HG02798 (cell line): Measurements from ENCODE around the gene DSCAML1.

Source experiments
- ATAC-seq: cut with Tn5 transposase; IDR thresholded peaks from one replicate; pipeline ENCODE4 v1.9.1; 2021; ENCODE audit warnings: mild to moderate bottlenecking; ENCODE audit not compliant: unreplicated experiment, poor library complexity

Gene DSCAML1

GRCh38 chr11:117544130-117544800 is 252.8 kb downstream of the DSCAML1 start:
- no peak for ATAC-seq

GRCh38 chr11:117541211-117541610 is 255.8 kb downstream of the DSCAML1 start:
- ATAC-seq: no peak

- no peak for ATAC-seq
Measured at GRCh38 chr11:117538263-117539135, 258.5 kb downstream of the DSCAML1 start.

DNA sequence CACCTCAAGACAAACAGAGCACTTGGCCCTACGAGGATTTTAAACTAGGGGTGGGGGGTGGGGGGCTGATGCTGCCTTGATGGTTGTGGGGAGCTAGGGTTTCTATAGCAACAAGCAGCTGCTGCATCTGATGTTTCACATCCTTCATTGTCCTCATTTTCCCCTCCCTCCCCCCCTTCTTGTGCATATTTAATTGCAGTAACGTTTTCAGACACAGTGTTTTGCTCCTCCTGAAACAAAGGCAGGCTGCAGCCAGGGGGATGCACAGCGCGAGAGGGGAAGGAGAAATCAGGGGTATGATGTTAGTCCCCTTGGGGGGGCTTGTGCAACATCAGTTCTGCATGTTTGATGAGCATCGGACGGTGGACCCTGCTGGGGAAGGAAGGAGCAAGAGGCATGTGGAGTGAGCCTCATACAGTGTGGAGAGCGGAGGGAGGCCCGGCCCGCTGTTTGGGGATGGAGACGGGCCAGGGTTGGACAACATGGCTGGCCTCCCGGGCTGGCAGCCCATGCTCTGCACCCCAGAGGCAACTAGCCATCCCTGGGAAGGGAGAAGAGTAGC is 261.1 kb downstream of the DSCAML1 start:
- ATAC-seq: no peak

DNA sequence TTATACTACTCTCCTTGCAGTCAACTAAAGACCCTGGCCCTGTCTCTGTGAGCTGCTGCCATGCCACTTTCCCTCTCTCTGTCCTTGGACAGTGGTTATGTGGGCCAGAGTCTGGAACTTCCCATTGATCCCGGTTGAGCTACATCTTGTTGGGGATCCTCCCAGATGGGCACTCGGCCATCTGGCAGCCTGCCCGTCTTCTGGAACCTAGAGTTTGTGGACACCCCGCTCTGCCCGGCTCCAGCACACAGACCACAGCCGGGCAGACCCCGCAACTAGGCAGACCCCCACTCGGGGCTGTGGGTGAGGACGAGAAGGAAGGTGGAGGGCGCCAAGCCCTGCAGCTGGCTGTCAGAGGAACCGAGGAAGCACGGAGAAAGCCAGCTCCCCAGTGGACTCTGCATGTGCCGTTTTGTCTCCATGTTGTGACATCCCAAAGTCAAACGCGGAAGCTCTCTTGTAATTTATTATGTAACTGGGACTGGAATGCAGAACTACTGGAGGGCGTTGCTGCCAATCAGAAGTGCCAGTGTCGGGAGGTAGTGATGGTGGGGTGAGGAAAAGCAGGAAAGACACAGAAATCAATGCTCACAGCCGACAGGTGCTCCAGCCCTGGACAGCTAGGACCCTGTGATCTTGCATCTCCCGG is 261.7 kb downstream of the DSCAML1 start:
- no peak for ATAC-seq

DNA sequence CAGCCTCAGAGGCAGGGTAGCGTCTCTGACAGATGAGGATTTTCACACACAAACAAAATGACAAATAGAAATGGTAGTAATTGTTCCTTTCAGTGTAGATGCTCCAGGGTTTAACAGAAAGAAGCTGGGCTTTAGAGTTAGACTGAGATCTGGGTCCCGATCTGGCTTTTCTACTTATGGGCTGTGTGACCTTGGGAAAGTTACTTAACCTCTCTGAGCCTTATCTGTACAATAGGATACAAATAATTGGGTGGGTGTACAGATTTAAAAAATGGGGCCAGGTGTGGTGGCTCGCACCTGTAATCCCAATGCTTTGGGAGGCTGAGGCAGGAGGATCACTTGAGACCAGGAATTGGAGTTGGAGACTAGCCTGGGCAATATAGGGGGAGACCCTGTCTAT is 264.4 kb downstream of the DSCAML1 start:
- ATAC-seq: no peak

- no peak for ATAC-seq
Measured at GRCh38 chr11:117529816-117530215, 267.2 kb downstream of the DSCAML1 start.

DNA sequence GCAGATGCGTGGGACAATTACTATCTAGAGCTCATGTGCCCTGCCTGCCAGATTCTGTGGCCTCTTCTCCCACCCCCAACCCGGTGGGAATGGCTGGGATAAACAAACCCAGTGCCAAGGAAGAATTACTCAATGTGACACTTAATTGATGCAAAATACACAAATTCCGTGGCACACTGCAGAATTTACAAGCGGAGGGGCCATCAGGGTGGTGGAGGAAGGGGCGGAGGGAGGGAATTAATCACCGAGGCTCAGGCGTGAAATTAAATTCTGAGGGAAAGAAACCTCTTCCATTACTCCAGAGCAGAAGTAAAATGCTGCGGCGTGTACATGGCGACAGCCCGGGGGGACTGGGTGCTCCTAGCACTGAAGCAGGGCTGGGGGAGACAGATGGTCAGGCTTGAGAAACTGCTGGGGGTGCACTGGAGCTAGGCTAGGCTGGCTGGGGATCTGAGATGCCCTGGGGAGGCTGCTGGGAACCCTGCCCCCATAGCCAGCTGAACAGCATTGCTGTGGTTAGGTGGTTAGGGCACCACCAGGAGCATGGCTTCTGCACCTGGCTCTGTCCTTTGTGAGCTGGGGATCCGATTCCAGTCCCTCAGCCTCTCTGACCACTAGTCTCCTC is 268.8 kb downstream of the DSCAML1 start:
- no peak for ATAC-seq

DNA sequence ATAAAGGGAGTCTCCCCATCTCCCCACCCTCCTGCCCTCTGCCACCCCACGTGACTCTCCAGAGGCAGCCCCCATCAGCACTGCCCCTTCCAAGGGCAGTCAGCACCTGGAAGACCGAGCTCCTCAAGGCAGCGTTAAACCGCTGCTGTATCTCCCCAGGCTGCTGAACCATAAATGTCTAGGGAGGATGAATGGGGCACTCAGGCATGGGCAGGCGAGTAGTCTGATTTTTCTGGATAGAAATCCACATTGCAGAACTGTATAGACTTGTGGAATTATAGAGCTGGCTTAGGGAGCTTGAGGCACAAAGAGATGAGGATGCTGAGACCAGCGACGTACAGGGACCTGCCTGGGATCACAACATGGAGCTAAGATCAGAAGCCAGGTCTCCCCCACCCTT is 269.7 kb downstream of the DSCAML1 start:
- no peak for ATAC-seq

- no peak for ATAC-seq
Measured at GRCh38 chr11:117525866-117526542, 271.0 kb downstream of the DSCAML1 start.

DNA sequence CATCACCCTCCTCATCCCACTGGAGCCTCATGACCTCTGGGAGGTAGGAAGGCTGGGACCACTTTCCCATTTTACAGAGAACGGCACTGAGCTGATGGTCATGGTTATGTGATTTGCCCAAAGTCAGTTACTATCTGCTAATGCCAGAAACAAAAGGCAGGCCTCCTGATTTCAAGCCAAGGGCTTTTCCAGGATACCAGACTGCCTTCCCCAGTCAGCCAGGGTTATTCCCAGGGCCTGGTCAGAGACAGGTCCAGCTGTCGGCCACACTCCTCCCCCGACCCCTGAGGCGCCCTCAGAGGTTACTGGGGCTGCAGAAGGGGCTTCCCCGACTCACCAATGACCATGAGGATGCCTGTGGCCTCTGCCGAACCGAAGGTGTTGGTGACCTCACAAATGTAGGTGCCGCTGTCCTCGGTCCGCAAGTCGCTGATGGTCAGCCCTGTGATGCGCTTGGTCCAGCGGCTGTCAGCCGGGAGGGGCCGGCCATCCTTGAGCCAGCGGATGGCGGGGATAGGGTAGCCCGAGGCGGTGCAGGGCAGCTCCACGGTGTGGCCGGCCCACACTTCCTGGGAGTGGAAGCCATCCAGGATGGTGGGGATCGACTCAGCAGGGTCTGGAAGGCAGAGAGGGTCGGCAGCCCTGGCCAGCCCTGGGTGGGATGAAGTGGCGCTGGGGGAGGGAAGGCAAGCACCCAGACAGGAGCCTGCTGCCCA is 272.4 kb downstream of the DSCAML1 start:
- ATAC-seq: no peak

DNA sequence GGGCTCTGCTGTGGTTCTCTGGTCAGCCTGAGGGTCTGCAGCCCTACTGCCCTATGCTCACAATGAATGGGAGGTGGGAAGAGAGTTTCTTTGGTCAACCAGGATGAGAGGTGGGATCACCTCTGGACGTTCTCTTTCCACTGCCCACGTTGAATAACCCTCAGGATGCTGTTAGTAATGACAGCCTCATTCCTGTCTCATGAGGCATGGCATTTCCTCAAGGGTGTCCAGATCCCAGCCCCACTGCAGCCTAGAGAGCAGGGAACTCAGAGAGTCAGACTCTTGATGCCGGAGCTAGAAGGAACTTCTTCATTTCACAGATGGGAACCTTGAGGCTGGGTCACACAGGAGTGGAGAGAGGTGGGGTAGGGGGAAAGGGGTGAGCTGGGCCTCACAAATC is 273.3 kb downstream of the DSCAML1 start:
- no peak for ATAC-seq

GRCh38 chr11:117521974-117522373 is 275.0 kb downstream of the DSCAML1 start:
- ATAC-seq: no peak

DNA sequence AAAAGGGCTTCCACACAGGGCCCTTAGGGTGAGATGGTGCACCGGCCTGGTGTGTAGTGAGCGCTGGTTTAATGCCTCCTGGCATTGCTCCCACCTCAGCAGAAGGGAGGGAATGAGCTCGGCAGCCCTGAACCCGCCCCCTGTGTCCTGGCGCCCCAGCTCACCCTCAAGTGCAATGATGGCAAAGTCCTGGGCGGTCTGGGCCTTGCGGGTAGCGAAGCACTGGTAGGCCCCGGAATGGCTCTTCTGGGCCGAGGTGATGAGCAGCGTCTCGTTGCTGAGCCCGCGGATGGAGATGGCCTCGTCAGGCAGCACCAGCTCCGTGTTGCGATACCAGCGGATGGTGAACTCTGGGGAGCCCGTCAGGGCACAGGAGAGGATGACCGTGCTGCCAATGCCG is 276.1 kb downstream of the DSCAML1 start:
- ATAC-seq: no peak

DNA sequence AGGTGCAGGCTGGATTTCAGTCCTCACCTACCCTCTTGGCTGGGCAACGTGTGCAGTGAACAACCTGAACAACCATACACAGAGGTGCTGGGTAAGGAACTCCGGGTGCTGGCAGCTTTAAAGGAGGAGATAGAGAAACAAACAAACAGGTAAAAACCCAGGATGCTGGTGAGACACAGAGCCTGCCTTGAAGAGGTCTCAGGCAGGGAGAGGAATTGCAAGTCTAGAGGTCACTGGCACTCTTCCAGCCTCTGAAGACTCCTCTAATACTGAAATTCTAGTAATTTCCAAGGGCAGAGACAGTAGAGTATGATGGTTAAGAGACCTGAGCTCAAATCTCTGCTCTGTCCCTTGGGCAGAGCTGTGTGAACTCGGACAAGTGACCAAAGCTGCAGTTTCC is 276.8 kb downstream of the DSCAML1 start:
- ATAC-seq: no peak

DNA sequence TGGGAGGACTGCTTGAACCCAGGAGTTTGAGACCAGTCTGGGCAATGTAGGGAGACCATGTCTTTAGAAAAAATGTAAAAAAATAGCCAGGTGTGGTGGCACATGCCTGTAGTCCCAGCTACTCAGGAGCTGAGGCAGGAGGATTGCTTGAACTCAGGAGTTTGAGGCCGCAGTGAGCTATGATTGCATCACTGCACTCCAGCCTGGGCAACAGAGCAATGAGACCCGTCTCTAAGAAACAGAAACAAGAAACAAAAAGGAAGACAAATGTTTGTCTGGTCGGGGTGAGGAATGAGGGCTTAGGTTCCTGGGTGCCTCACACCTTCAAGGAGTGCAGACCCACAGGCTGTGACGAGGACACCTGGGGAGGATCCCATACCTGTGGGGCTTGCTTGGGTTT is 277.4 kb downstream of the DSCAML1 start:
- no peak for ATAC-seq

DNA sequence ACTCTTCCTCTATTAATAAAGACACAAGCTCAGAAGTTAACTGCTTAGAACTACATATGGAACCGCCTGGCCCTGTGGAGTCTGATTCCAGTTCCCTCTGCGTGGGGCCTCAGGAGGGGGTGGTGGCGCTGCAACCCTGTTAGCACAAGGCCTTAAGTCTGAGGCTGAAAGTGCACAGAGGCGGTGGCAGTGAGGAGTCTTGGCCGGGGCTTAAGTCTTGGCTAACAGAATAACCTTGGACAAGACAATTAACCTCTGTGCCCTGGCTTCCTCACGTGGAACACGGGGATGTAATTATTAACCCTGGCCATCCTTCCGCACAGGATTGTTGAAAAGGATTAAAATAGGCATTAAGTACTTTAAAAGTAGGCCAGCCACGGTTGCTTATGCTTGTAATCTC is 277.8 kb downstream of the DSCAML1 start:
- no peak for ATAC-seq

- no peak for ATAC-seq
Measured at GRCh38 chr11:117518455-117518854, 278.6 kb downstream of the DSCAML1 start.

DNA sequence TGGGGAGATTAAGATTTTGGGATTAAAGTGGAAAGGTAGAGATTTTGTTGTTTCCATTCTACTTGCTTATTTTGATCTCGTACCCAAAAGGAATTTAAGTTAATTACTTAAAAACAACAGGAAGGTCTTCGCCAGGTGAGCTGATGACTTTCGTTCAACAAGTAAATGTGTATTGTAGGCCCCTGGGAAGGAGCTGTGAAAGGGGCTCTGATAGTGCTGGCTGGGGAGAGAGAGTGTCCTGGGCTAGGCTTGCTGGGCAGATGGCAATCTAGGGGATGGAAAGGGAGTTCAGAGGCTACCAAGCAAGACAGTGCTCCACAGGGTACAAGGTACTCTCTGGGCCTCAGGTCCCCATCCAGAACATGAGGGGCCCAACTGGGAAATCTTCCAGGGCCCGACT is 279.9 kb downstream of the DSCAML1 start:
- no peak for ATAC-seq
